OCI-LY3 (cell line): ENCODE results near the gene NLRP13.

Experiments
- EZH2phosphoT487 ChIP-seq: fragments of 200-600 bp; shearing (Covaris generic); IDR thresholded peaks from 2 replicates; pipeline ENCODE4 v1.6.1; 2018; ENCODE audit warnings: antibody characterized with exemption, mixed run types, low read depth
- TF ChIP-seq, protein P1 (sequence below): fragments of 200-600, 300-600 bp; sonication (generic); IDR thresholded peaks from 2 replicates; pipeline ENCODE4 v1.5.1; 2014; ENCODE audit warnings: antibody characterized with exemption, low read length, low read depth

DNA sequence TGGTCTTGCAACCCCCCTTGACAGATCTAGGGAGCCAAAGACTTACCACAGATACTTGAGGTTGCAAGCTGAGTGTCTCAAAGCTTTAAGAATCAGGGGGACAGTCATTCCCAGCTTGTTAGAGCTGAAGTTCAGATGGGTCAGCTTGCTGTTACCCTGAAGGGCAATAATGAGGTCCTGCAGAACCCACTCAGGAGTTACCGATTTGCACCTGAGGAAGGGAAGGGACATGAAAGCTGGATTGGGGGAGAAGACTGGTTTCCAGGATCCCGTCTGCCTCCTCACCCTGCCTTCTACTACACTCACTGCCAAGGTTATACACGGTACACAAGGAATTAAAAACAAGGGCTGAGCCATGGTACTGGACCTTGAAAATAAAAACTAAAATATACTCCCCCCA, 24.4 kb downstream of the NLRP13 start:
- TF ChIP-seq, protein P1, sequence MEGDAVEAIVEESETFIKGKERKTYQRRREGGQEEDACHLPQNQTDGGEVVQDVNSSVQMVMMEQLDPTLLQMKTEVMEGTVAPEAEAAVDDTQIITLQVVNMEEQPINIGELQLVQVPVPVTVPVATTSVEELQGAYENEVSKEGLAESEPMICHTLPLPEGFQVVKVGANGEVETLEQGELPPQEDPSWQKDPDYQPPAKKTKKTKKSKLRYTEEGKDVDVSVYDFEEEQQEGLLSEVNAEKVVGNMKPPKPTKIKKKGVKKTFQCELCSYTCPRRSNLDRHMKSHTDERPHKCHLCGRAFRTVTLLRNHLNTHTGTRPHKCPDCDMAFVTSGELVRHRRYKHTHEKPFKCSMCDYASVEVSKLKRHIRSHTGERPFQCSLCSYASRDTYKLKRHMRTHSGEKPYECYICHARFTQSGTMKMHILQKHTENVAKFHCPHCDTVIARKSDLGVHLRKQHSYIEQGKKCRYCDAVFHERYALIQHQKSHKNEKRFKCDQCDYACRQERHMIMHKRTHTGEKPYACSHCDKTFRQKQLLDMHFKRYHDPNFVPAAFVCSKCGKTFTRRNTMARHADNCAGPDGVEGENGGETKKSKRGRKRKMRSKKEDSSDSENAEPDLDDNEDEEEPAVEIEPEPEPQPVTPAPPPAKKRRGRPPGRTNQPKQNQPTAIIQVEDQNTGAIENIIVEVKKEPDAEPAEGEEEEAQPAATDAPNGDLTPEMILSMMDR, result no peak
- no peak for TF ChIP-seq EZH2phosphoT487
